HT1080 (cell line): ENCODE results near the gene GPR160. TPM values are rescaled to one million over a fixed set of nuclear protein-coding genes. Genes with fewer than 3 reads are reported as not detected.

Experiments used
- DNase-seq: peaks from one replicate; pipeline ENCODE4 v3.0.0-alpha.2; 2015; ENCODE audit warnings: low read depth
- total RNA-seq: library from RNA; depleted of rRNA; stranded (reverse); fragments of >200 nt; shearing (Covaris generic); gene quantifications from 2 replicates; pipeline ENCODE4 v1.2.3, GENCODE V29; 2014

GPR160 gene
- total RNA-seq, 1 experiment from 2014 or later, result 4.2 TPM

- DNase-seq, result no peak
Observed at GRCh38 chr3:170027233-170028102, 10.3 kb upstream of the GPR160 start.

- DNase-seq, result peak; percentile 46
Observed at GRCh38 chr3:170033489-170033888, 4.3 kb upstream of the GPR160 start.

GRCh38 chr3:170038434-170039110 is 777 bp downstream of the GPR160 start:
- no peak for DNase-seq

GRCh38 chr3:170040418-170040817 is 2.6 kb downstream of the GPR160 start:
- no peak for DNase-seq

- DNase-seq, result no peak
Observed at GRCh38 chr3:170043506-170043905, 5.7 kb downstream of the GPR160 start.

GRCh38 chr3:170044271-170044670 is 6.5 kb downstream of the GPR160 start:
- no peak for DNase-seq

GRCh38 chr3:170044795-170045244 is 7.0 kb downstream of the GPR160 start:
- no peak for DNase-seq

- DNase-seq, result no peak
Observed at GRCh38 chr3:170046269-170047132, 8.7 kb downstream of the GPR160 start.

GRCh38 chr3:170047133-170047404 is 9.3 kb downstream of the GPR160 start:
- no peak for DNase-seq

- DNase-seq, result peak; percentile 89
Observed at GRCh38 chr3:170049146-170050000, 11.6 kb downstream of the GPR160 start.

- no peak for DNase-seq
Observed at GRCh38 chr3:170050753-170051152, 13.0 kb downstream of the GPR160 start.

- DNase-seq, result no peak
Observed at GRCh38 chr3:170052398-170052797, 14.6 kb downstream of the GPR160 start.

GRCh38 chr3:170054204-170054603 is 16.4 kb downstream of the GPR160 start:
- DNase-seq, result no peak

GRCh38 chr3:170055209-170055608 is 17.4 kb downstream of the GPR160 start:
- peak; percentile 71 for DNase-seq

GRCh38 chr3:170056710-170057454 is 19.1 kb downstream of the GPR160 start:
- no peak for DNase-seq

GRCh38 chr3:170057550-170057949 is 19.8 kb downstream of the GPR160 start:
- no peak for DNase-seq

- DNase-seq, result no peak
Observed at GRCh38 chr3:170058127-170058526, 20.3 kb downstream of the GPR160 start.

GRCh38 chr3:170059447-170059846 is 21.7 kb downstream of the GPR160 start:
- no peak for DNase-seq

GRCh38 chr3:170062068-170062467 is 24.3 kb downstream of the GPR160 start:
- no peak for DNase-seq

GRCh38 chr3:170062769-170063168 is 25.0 kb downstream of the GPR160 start:
- DNase-seq, result no peak
